Endothelial cell of umbilical vein (primary cell): ENCODE measurements around the gene GTF3C5. TPM values are rescaled to one million over a fixed set of nuclear protein-coding genes. Genes with fewer than 3 reads are reported as not detected.

Source experiments
- BruUV-seq: library from RNA; stranded (reverse); fragments of 400-500 nt; replicated peaks from 2 replicates; lab custom pipeline; 2021; lab: Mats Ljungman, UMichigan
- CTCF ChIA-PET: fragments of 300-600, 350-600 bp; sonication (Branson Sonifier 250); formaldehyde crosslinking; loops from one replicate; lab custom pipeline; 2021; ENCODE audit warnings: antibody characterized with exemption, inconsistent platforms; lab: Charles Lee
- POLR2A ChIA-PET: fragments of 300-600, 350-600 bp; sonication (Branson Sonifier 250); formaldehyde crosslinking; loops from one replicate; lab custom pipeline; 2021; ENCODE audit warnings: antibody characterized with exemption, inconsistent platforms; lab: Charles Lee
- DNase-seq: peaks from one replicate; pipeline ENCODE4 v3.0.0-alpha.2; 2011; ENCODE audit warnings: low read depth, low spot score
- FAIRE-seq: peaks from 2 replicates; lab custom pipeline; 2011; peaks lifted over from hg19 to GRCh38; lab: Jason Lieb, UNC
- H2AFZ ChIP-seq: 2 replicates; pipeline ENCODE4 v1.6.0; 2012; ENCODE audit warnings: low read depth, low read length, control low read depth, inconsistent platforms
- H3K27ac ChIP-seq: 2 replicates; pipeline ENCODE4 v1.5.1; 2011; ENCODE audit warnings: low read depth, mild to moderate bottlenecking, control low read depth, low read length, moderate library complexity; ENCODE audit not compliant: insufficient read depth
- H3K27me3 ChIP-seq, 2 experiments: 2 replicates each; pipeline versions ENCODE4 v1.6.0 to v1.6.1; 2011; ENCODE audit warnings: low read length in 2 of 2, mixed read lengths in 1 of 2; ENCODE audit not compliant: control insufficient read depth in 2 of 2, insufficient read depth in 2 of 2
- H3K36me3 ChIP-seq, 2 experiments: 2 replicates in 1 of 2; 3 replicates in 1 of 2; pipeline ENCODE4 v1.5.1; 2011; ENCODE audit warnings: low read length in 2 of 2, mild to moderate bottlenecking in 1 of 2, moderate library complexity in 1 of 2; ENCODE audit not compliant: control insufficient read depth in 2 of 2, insufficient read depth in 2 of 2; ENCODE audit errors: extremely low read depth in 1 of 2
- H3K4me1 ChIP-seq: 3 replicates; pipeline ENCODE4 v1.5.1; 2011; ENCODE audit warnings: mild to moderate bottlenecking, low read length; ENCODE audit not compliant: control insufficient read depth, insufficient read depth; ENCODE audit errors: extremely low read depth
- H3K4me2 ChIP-seq: 2 replicates; pipeline ENCODE4 v1.6.1; 2011; ENCODE audit warnings: low read length, control low read depth, mixed read lengths; ENCODE audit not compliant: insufficient read depth
- H3K4me3 ChIP-seq, 3 experiments: fragments of 200-600 bp in 1 of 3; sonication (generic), shearing (Covaris generic) in 1 of 3; replicated peaks in 1 of 3; 2 replicates each; pipeline ENCODE4 v1.5.1; 2011 to 2016; ENCODE audit warnings: control low read depth in 3 of 3, low read length in 3 of 3, mild to moderate bottlenecking in 2 of 3, inconsistent platforms in 1 of 3, low read depth in 1 of 3, moderate library complexity in 1 of 3; ENCODE audit not compliant: insufficient read depth in 1 of 3
- H3K79me2 ChIP-seq: 2 replicates; pipeline ENCODE4 v1.6.0; 2012; ENCODE audit warnings: low read length, inconsistent platforms; ENCODE audit not compliant: control insufficient read depth, insufficient read depth
- H3K9ac ChIP-seq: replicated peaks from 2 replicates; pipeline ENCODE3; 2011; ENCODE audit warnings: low read length, control low read depth; ENCODE audit not compliant: insufficient read depth; ENCODE audit errors: extremely low read depth
- H3K9me1 ChIP-seq: replicated peaks from 3 replicates; pipeline ENCODE4 v1.6.0; 2011; ENCODE audit warnings: mild to moderate bottlenecking, low read length; ENCODE audit not compliant: control insufficient read depth, insufficient read depth; ENCODE audit errors: extremely low read depth
- H3K9me3 ChIP-seq: replicated peaks from 2 replicates; pipeline ENCODE4 v1.5.1; 2012; ENCODE audit warnings: low read length, inconsistent platforms; ENCODE audit not compliant: control insufficient read depth, insufficient read depth
- H4K20me1 ChIP-seq: replicated peaks from 2 replicates; pipeline ENCODE3; 2011; ENCODE audit warnings: mild to moderate bottlenecking, low read length; ENCODE audit not compliant: control insufficient read depth, insufficient read depth; ENCODE audit errors: extremely low read depth
- CTCF ChIP-seq, 2 donors: IDR thresholded peaks; 1 replicate in 1 of 2; 2 replicates in 1 of 2; pipeline ENCODE4 v1.5.1; 2011; ENCODE audit warnings: low read length in 2 of 2, mild to moderate bottlenecking in 2 of 2, moderate library complexity in 2 of 2, control low read depth in 1 of 2, inconsistent platforms in 1 of 2, low read depth in 1 of 2; ENCODE audit not compliant: insufficient read depth in 1 of 2; ENCODE audit errors: extremely low read depth in 1 of 2
- EZH2 ChIP-seq: IDR thresholded peaks from 2 replicates; pipeline ENCODE4 v1.6.1; 2012; ENCODE audit warnings: borderline replicate concordance, low read depth, mild to moderate bottlenecking, moderate library complexity, low read length, inconsistent platforms; ENCODE audit not compliant: severe bottlenecking
- FOS ChIP-seq: IDR thresholded peaks from 2 replicates; pipeline ENCODE4 v1.6.1; 2011; ENCODE audit warnings: mild to moderate bottlenecking, low read length, moderate library complexity, borderline replicate concordance; ENCODE audit not compliant: insufficient read depth
- GATA2 ChIP-seq: IDR thresholded peaks from 2 replicates; pipeline ENCODE4 v1.7.0; 2011; ENCODE audit warnings: low read depth, mild to moderate bottlenecking, moderate library complexity, mixed read lengths, low read length; ENCODE audit not compliant: insufficient read length, insufficient read depth
- JUN ChIP-seq: IDR thresholded peaks from 2 replicates; pipeline ENCODE4 v1.6.1; 2011; ENCODE audit warnings: borderline replicate concordance, low read depth; ENCODE audit not compliant: insufficient read length, insufficient read depth
- MYC ChIP-seq: IDR thresholded peaks from one replicate; pipeline ENCODE4 v1.6.1; 2011; ENCODE audit warnings: mild to moderate bottlenecking, low read depth, low read length
- POLR2A ChIP-seq: IDR thresholded peaks from 2 replicates; pipeline ENCODE4 v1.6.1; 2012; ENCODE audit warnings: low read depth, mild to moderate bottlenecking, control low read depth, low read length
- POLR2AphosphoS5 ChIP-seq: IDR thresholded peaks from 2 replicates; pipeline ENCODE4 v1.6.1; 2012; ENCODE audit warnings: low read depth, mild to moderate bottlenecking, control low read depth, low read length, moderate library complexity; ENCODE audit not compliant: insufficient read depth
- dilution Hi-C: fragments of 300-500 bp; cut with MboI; formaldehyde crosslinking; loops from one replicate; pipeline ENCODE4 v1.15.0; 2019; ENCODE audit warnings: low sequenced_read_pairs; ENCODE audit not compliant: extremely low pct_ligation_motif_present
- intact Hi-C: fragments of 100-400 bp; cut with micrococcal nuclease; formaldehyde crosslinking; loops from one replicate; pipeline ENCODE4 v1.10.0; 2022
- polyA plus RNA-seq, 4 experiments: library from polyadenylated mRNA; depleted of rRNA in 3 of 4; stranded (reverse) in 3 of 4; unstranded in 1 of 4; fragments of >200 nt; gene quantifications; 2 replicates each; pipeline versions ENCODE4 v1.2.1 to v1.2.3, GENCODE V29; 2011 to 2012; ENCODE audit warnings: missing spikeins in 1 of 4
- total RNA-seq: library from RNA; stranded (reverse); gene quantifications from 2 replicates; pipeline ENCODE4 v1.2.3, GENCODE V29; 2021
- TF ChIP-seq, protein P1 (sequence below): IDR thresholded peaks from 2 replicates; pipeline ENCODE4 v1.6.1; 2011; ENCODE audit not compliant: insufficient read depth, insufficient read length

Gene GTF3C5
- total and polyA plus RNA-seq, 2 donors (not counting 3 experiments of a cell fraction or from before 2014, with no cell fraction given), result 65.6 to 73.8 TPM

DNA sequence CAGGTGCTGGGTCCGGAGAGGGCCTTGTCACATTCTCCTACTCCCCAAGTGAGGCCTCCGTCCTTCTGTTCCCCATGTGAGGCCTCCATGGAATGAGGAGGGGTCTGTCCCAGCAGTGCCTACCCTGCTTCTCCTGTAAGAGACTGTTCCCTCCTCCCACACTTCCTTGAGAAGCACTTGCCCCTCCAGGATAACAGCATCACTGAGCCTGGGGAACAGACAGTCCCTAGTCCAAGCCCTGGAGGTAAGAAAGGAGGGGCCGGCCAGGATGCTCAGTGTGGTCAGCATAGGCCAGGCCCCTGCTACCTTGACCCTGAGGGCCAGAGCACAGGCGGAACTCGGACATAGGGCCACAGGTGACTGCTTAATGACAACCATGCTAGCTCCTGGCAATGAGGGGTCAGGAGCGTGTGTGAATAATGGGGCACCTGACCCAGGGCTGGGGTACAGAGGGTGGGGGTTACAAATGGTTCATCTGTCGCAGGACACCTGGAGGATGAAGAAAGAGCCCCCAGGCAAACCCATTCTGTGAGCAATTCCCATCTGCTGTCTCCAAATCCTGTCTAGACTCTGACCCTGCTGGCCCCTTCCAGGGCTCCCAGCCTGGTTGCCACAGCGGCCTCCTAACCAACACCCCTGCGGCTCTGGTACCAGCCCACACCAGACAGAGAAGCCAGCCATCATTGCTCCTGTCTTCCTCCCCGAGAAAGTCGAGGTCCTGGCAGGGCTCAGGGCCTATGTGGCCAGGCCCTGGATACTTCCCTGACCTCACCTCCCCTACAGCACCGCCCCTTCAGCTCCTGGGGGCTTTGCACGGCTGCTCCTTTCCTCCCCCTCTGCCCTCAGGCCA is 69.9 kb downstream of the GTF3C5 start:
- Histone ChIP-seq H3K79me2 (no peaks in the 10 kb centered on the region), H3K27ac (no peak overlapping the region), H3K36me3 (peaks cover 7 to 60% of the 10 kb centered on the region in 2 experiments), H3K4me1 (no peaks in the 10 kb centered on the region), H3K4me3 (no peak overlapping the region), H3K9ac (no peak overlapping the region), H3K9me3 (no peaks in the 10 kb centered on the region), H4K20me1 (no peaks in the 10 kb centered on the region), H3K9me1 (no peaks in the 10 kb centered on the region), H2AFZ (no peak overlapping the region), H3K4me2 (no peak overlapping the region), H3K27me3 (no peaks in the 10 kb centered on the region)
- ChIA-PET POLR2A (no interaction called here), CTCF (interaction anchor here (1.6 to 3.5 kb wide), 2 partner anchors 43 to 44 kb away, joined by 12 to 147 read pairs; no protein-coding TSS in a partner anchor)
- TF ChIP-seq MYC, result no peak
- no peak for TF ChIP-seq EZH2
- TF ChIP-seq POLR2A, result no peak
- no peak for TF ChIP-seq JUN
- TF ChIP-seq POLR2AphosphoS5, result no peak
- TF ChIP-seq FOS, result no peak
- TF ChIP-seq, protein P1, sequence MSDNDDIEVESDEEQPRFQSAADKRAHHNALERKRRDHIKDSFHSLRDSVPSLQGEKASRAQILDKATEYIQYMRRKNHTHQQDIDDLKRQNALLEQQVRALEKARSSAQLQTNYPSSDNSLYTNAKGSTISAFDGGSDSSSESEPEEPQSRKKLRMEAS, result no peak
- no peak for TF ChIP-seq CTCF (IDR thresholded peaks at IDR 0.05; ENCODE audit: extremely low read depth in 1 of 2, insufficient read depth in 1 of 2, low read depth in 1 of 2, low read length in 2 of 2)
- no peak for TF ChIP-seq GATA2
- dilution Hi-C loops (no loop called here), intact Hi-C loops (no loop called here)
- DNase-seq, result no peak
- BruUV-seq, result no TSS peak
- FAIRE-seq, result no peak
